ENCODE measurements around the gene ANKK1.

GRCh38 chr11:113405724-113406478, 18.3 kb downstream of the ANKK1 start:
- no peak for TF ChIP-seq POLR2AphosphoS5 (IDR thresholded peaks at IDR 0.05; ENCODE audit: borderline replicate concordance, low read depth, low read length)
- no peak for TF ChIP-seq EZH2 (IDR thresholded peaks at IDR 0.05)
